ENCODE results near the gene ABCB8.
A peak's percentile ranks its signal among the peaks of the same experiment; 100 is the strongest.

GRCh38 chr7:151062399-151063211, 34.4 kb downstream of the ABCB8 start:
- TF ChIP-seq JUN (IDR thresholded peaks at IDR 0.05; ENCODE audit: low read depth, low read length) = no peak
- TF ChIP-seq EP300 (IDR thresholded peaks at IDR 0.05; ENCODE audit: borderline replicate concordance in 1 of 2, low read depth in 2 of 2, low read length in 2 of 2) = peak in 1 of 2 experiments; percentile 19; a peak in 1 of 3 replicates
